ENCODE results near the gene RFNG. TPM values are rescaled to one million over a fixed set of nuclear protein-coding genes. Genes with fewer than 3 reads are reported as not detected.
A peak's percentile ranks its signal among the peaks of the same experiment; 100 is the strongest.

The RFNG gene
- total and polyA plus RNA-seq, 2 of the 13 experiments (the other 11 are each of a cell fraction or from before 2014, with no cell fraction given): 61.4 to 64.0 TPM

GRCh38 chr17:82018989-82019689, 32.5 kb downstream of the RFNG start (continued):
- TF ChIP-seq MBNL3 (CRISPR knock-in tag; conservative IDR thresholded peaks at IDR 0.05) (no peak), TBL1XR1 (IDR thresholded peaks at IDR 0.05; ENCODE audit: borderline replicate concordance, low read length, partially characterized antibody) (no peak), PATZ1 (CRISPR knock-in tag; IDR thresholded peaks at IDR 0.05) (peak; percentile 48), U2AF2 (IDR thresholded peaks at IDR 0.05; ENCODE audit: low read depth, low read length) (peak; percentile 63; the same call in 1 of the 2 replicates), SNAPC4 (CRISPR knock-in tag; IDR thresholded peaks at IDR 0.05) (no peak), KAT7 (CRISPR knock-in tag; IDR thresholded peaks at IDR 0.05; ENCODE audit: borderline replicate concordance) (no peak), ZNF891 (CRISPR knock-in tag; IDR thresholded peaks at IDR 0.05) (peak; percentile 78), PAF1 (CRISPR knock-in tag; IDR thresholded peaks at IDR 0.05) (peak; percentile 36; the same call in 1 of the 2 replicates), CCDC6 (CRISPR knock-in tag; IDR thresholded peaks at IDR 0.05) (0 out of 2 replicates have a peak, but pooled peaks have one; percentile 52), ZNF441 (CRISPR knock-in tag; IDR thresholded peaks at IDR 0.05; ENCODE audit: borderline replicate concordance) (no peak), MEF2D (CRISPR knock-in tag; IDR thresholded peaks at IDR 0.05) (no peak)
- TF ChIP-seq, protein P1, sequence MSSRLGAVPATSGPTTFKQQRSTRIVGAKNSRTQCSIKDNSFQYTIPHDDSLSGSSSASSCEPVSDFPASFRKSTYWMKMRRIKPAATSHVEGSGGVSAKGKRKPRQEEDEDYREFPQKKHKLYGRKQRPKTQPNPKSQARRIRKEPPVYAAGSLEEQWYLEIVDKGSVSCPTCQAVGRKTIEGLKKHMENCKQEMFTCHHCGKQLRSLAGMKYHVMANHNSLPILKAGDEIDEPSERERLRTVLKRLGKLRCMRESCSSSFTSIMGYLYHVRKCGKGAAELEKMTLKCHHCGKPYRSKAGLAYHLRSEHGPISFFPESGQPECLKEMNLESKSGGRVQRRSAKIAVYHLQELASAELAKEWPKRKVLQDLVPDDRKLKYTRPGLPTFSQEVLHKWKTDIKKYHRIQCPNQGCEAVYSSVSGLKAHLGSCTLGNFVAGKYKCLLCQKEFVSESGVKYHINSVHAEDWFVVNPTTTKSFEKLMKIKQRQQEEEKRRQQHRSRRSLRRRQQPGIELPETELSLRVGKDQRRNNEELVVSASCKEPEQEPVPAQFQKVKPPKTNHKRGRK (CRISPR knock-in tag; IDR thresholded peaks at IDR 0.05): no peak
- TF ChIP-seq, protein P2, sequence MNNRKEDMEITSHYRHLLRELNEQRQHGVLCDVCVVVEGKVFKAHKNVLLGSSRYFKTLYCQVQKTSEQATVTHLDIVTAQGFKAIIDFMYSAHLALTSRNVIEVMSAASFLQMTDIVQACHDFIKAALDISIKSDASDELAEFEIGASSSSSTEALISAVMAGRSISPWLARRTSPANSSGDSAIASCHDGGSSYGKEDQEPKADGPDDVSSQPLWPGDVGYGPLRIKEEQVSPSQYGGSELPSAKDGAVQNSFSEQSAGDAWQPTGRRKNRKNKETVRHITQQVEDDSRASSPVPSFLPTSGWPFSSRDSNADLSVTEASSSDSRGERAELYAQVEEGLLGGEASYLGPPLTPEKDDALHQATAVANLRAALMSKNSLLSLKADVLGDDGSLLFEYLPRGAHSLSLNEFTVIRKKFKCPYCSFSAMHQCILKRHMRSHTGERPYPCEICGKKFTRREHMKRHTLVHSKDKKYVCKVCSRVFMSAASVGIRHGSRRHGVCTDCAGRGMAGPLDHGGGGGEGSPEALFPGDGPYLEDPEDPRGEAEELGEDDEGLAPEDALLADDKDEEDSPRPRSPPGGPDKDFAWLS (CRISPR knock-in tag; IDR thresholded peaks at IDR 0.05; ENCODE audit: borderline replicate concordance): no peak
- TF ChIP-seq, protein P3, sequence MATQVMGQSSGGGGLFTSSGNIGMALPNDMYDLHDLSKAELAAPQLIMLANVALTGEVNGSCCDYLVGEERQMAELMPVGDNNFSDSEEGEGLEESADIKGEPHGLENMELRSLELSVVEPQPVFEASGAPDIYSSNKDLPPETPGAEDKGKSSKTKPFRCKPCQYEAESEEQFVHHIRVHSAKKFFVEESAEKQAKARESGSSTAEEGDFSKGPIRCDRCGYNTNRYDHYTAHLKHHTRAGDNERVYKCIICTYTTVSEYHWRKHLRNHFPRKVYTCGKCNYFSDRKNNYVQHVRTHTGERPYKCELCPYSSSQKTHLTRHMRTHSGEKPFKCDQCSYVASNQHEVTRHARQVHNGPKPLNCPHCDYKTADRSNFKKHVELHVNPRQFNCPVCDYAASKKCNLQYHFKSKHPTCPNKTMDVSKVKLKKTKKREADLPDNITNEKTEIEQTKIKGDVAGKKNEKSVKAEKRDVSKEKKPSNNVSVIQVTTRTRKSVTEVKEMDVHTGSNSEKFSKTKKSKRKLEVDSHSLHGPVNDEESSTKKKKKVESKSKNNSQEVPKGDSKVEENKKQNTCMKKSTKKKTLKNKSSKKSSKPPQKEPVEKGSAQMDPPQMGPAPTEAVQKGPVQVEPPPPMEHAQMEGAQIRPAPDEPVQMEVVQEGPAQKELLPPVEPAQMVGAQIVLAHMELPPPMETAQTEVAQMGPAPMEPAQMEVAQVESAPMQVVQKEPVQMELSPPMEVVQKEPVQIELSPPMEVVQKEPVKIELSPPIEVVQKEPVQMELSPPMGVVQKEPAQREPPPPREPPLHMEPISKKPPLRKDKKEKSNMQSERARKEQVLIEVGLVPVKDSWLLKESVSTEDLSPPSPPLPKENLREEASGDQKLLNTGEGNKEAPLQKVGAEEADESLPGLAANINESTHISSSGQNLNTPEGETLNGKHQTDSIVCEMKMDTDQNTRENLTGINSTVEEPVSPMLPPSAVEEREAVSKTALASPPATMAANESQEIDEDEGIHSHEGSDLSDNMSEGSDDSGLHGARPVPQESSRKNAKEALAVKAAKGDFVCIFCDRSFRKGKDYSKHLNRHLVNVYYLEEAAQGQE (IDR thresholded peaks at IDR 0.05; ENCODE audit: borderline replicate concordance in 1 of 2, low read depth in 1 of 2, low read length in 2 of 2): no peak
